HFF-Myc (cell line): ENCODE results near the gene HOXD1.

Source experiments
- DNase-seq: peaks from one replicate; pipeline ENCODE4 v3.0.0-alpha.2; 2011; ENCODE audit warnings: low read depth; ENCODE audit errors: extremely low read depth
- H3K4me3 ChIP-seq: replicated peaks from 2 replicates; pipeline ENCODE4 v1.5.1; 2011; ENCODE audit warnings: low read depth, mild to moderate bottlenecking, control low read depth, low read length
- TF ChIP-seq, protein P1 (sequence below): IDR thresholded peaks from 2 replicates; pipeline ENCODE4 v1.5.1; 2012; ENCODE audit warnings: mild to moderate bottlenecking, low read depth, low read length, control low read depth; ENCODE audit errors: missing control alignments

HOXD1 gene

DNA sequence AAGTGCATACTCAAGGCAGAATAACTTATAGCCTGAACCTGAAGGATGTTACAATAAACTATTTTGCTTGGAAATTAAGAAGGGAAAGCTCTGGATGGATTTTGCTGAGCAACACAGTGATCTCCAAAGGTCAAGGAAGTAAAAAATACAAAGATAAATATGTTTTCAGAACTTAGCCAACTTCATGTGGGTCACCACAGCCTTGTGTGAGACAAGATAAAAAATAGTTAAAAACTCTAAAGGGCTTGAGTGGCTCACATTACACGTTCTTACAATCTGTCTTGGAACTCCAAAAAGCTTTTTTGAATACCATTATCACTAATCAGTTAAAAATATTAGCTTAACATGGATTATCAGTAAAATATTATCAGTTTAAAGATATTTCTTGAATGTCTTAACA is 51.8 kb downstream of the HOXD1 start:
- TF ChIP-seq, protein P1, sequence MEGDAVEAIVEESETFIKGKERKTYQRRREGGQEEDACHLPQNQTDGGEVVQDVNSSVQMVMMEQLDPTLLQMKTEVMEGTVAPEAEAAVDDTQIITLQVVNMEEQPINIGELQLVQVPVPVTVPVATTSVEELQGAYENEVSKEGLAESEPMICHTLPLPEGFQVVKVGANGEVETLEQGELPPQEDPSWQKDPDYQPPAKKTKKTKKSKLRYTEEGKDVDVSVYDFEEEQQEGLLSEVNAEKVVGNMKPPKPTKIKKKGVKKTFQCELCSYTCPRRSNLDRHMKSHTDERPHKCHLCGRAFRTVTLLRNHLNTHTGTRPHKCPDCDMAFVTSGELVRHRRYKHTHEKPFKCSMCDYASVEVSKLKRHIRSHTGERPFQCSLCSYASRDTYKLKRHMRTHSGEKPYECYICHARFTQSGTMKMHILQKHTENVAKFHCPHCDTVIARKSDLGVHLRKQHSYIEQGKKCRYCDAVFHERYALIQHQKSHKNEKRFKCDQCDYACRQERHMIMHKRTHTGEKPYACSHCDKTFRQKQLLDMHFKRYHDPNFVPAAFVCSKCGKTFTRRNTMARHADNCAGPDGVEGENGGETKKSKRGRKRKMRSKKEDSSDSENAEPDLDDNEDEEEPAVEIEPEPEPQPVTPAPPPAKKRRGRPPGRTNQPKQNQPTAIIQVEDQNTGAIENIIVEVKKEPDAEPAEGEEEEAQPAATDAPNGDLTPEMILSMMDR: no peak
- H3K4me3 ChIP-seq: no peak overlapping the region

More for the DNA sequence above, 51.8 kb downstream of the HOXD1 start:
- no peak for DNase-seq
